Mucosa of descending colon (tissue), 3 donors: ENCODE measurements around the gene SRRD. TPM values are rescaled to one million over a fixed set of nuclear protein-coding genes. Genes with fewer than 3 reads are reported as not detected.

Experiments
- ATAC-seq: fragments of 200-7000 bp; cut with Tn5 transposase; one replicate; pipeline ENCODE4 v1.9.1; 2020; ENCODE audit warnings: mild to moderate bottlenecking, moderate library complexity
- DNase-seq, 3 donors: peaks; one replicate each; pipeline ENCODE4 v3.0.0-alpha.2; 2020
- H3K36me3 ChIP-seq: fragments of 200-600 bp; one replicate; pipeline ENCODE4 v1.8.0; 2021; ENCODE audit warnings: low read depth, mild to moderate bottlenecking
- H3K4me1 ChIP-seq: fragments of 200-600 bp; one replicate; pipeline ENCODE4 v1.8.0; 2021; ENCODE audit warnings: low read depth, mild to moderate bottlenecking
- H3K4me3 ChIP-seq: fragments of 200-600 bp; one replicate; pipeline ENCODE4 v1.8.0; 2021; ENCODE audit warnings: mild to moderate bottlenecking
- H3K9me3 ChIP-seq: fragments of 200-600 bp; one replicate; pipeline ENCODE4 v1.8.0; 2021; ENCODE audit warnings: mild to moderate bottlenecking
- CTCF ChIP-seq: fragments of 200-600 bp; IDR thresholded peaks from one replicate; pipeline ENCODE4 v1.8.0; 2022; ENCODE audit warnings: antibody characterized with exemption, mild to moderate bottlenecking
- intact Hi-C, 2 donors: fragments of 100-400 bp; cut with DNase I in 1 of 2; cut with micrococcal nuclease in 1 of 2; formaldehyde crosslinking; loops; one replicate each; pipeline versions ENCODE4 v1.11.0 to v1.11.1; 2022; cut with DNase I, micrococcal nuclease
- total RNA-seq, 3 donors: library from RNA; stranded (reverse); fragmentation: NEBNext Ultra II Directional in 2 of 3; extraction: Animal tissue kit (Norgen Biotek cat#: 25700) in 2 of 3; gene quantifications; one replicate each; pipeline versions ENCODE4 v1.2.1 to v1.2.4, GENCODE V29; 2021 to 2023
- donor health status: DM: no; HTN: no; CAD: no; lungs with moderate emphysema.
- donor health status: DM: no; HTN: no; CAD: no.
- donor health status: DM: no; HTN: yes; CAD: no.

SRRD gene
- total RNA-seq, 3 donors from 2014 or later: 11.1 to 19.1 (median 11.2) TPM

GRCh38 chr22:26461188-26461810, 22.4 kb upstream of the SRRD start:
- H3K9me3 ChIP-seq: no peaks in the 10 kb centered on the region
- intact Hi-C loops: loop anchor here in 1 of 2 donors (2.0 kb wide), 1 partner anchor 62 kb away; no protein-coding TSS in a partner anchor
- ATAC-seq: peak; percentile 81
- no peak overlapping the region for H3K4me3 ChIP-seq
- TF ChIP-seq CTCF: peak; percentile 60
- H3K4me1 ChIP-seq: no peaks in the 10 kb centered on the region
- peaks cover 8% of the 10 kb centered on the region for H3K36me3 ChIP-seq
- DNase-seq: peak in 2 of 3 donors; percentile 59 to 83

GRCh38 chr22:26462051-26462450, 21.6 kb upstream of the SRRD start:
- Histone ChIP-seq H3K9me3 (no peaks in the 10 kb centered on the region), H3K4me3 (no peak overlapping the region), H3K4me1 (no peaks in the 10 kb centered on the region), H3K36me3 (peaks cover 8% of the 10 kb centered on the region)
- DNase-seq: no peak
- intact Hi-C loops: no loop called here
- TF ChIP-seq CTCF: no peak
- ATAC-seq: no peak

- H3K36me3 ChIP-seq: peaks cover 7% of the 10 kb centered on the region
- intact Hi-C loops: no loop called here
- no peak overlapping the region for H3K4me3 ChIP-seq
- H3K9me3 ChIP-seq: no peaks in the 10 kb centered on the region
- no peak for ATAC-seq
- DNase-seq: no peak
- H3K4me1 ChIP-seq: no peaks in the 10 kb centered on the region
- no peak for TF ChIP-seq CTCF
Observed at GRCh38 chr22:26462641-26463040, 21.0 kb upstream of the SRRD start.

GRCh38 chr22:26463101-26463661, 20.5 kb upstream of the SRRD start:
- no peak for TF ChIP-seq CTCF
- Histone ChIP-seq H3K4me3 (no peak overlapping the region), H3K9me3 (no peaks in the 10 kb centered on the region), H3K4me1 (no peaks in the 10 kb centered on the region), H3K36me3 (peaks cover 5% of the 10 kb centered on the region)
- ATAC-seq (no peak), DNase-seq (no peak)
- intact Hi-C loops: no loop called here

- Histone ChIP-seq H3K4me1 (no peaks in the 10 kb centered on the region), H3K36me3 (peaks cover 5% of the 10 kb centered on the region), H3K9me3 (no peaks in the 10 kb centered on the region), H3K4me3 (no peak overlapping the region)
- TF ChIP-seq CTCF: no peak
- intact Hi-C loops: no loop called here
- no peak for DNase-seq
- no peak for ATAC-seq
Observed at GRCh38 chr22:26463688-26464087, 20.0 kb upstream of the SRRD start.
